B cell (primary cell): ENCODE measurements around the gene SERPINE3. TPM values are rescaled to one million over a fixed set of nuclear protein-coding genes. Genes with fewer than 3 reads are reported as not detected.
A peak's percentile ranks its signal among the peaks of the same experiment; 100 is the strongest.

ENCODE experiments used
- ATAC-seq: fragments of 200-7000 bp; cut with Tn5 transposase; one replicate; pipeline ENCODE4 v1.10.0; 2021; ENCODE audit warnings: low read depth, mild to moderate bottlenecking, moderate number of reproducible peaks, moderate library complexity
- CTCF ChIA-PET: fragments of 350-600 bp; sonication (Branson Sonifier 250); formaldehyde crosslinking; loops from one replicate; lab custom pipeline; 2021; ENCODE audit warnings: antibody characterized with exemption, inconsistent platforms; lab: Charles Lee
- POLR2A ChIA-PET: fragments of 350-600 bp; sonication (Branson Sonifier 250); formaldehyde crosslinking; loops from one replicate; lab custom pipeline; 2021; ENCODE audit warnings: antibody characterized with exemption; lab: Charles Lee
- DNase-seq: peaks from one replicate; pipeline ENCODE4 v3.0.0; 2013
- H2AFZ ChIP-seq: 2 replicates; pipeline ENCODE4 v1.6.1; 2012; ENCODE audit warnings: mild to moderate bottlenecking, low read depth, low read length; ENCODE audit not compliant: insufficient read depth, poor library complexity, severe bottlenecking
- H3K27ac ChIP-seq, 2 donors: 1 replicate in 1 of 2; 2 replicates in 1 of 2; pipeline ENCODE4 v1.5.1; 2012 to 2013; ENCODE audit warnings: low read length in 2 of 2, mild to moderate bottlenecking in 2 of 2, moderate library complexity in 1 of 2
- H3K27me3 ChIP-seq, 4 experiments: fragments of 200-600 bp in 1 of 4; sonication (generic) in 1 of 4; replicated peaks in 1 of 4; 1 replicate in 2 of 4; 2 replicates in 2 of 4; pipeline versions ENCODE4 v1.6.1 to v1.7.0; 2013 to 2016; ENCODE audit warnings: low read length in 3 of 4, mild to moderate bottlenecking in 2 of 4, mixed read lengths in 1 of 4, moderate library complexity in 1 of 4; ENCODE audit not compliant: insufficient read depth in 4 of 4, control insufficient read depth in 3 of 4; ENCODE audit errors: control extremely low read depth in 1 of 4
- H3K36me3 ChIP-seq, 2 experiments: replicated peaks in 1 of 2; 1 replicate in 1 of 2; 2 replicates in 1 of 2; pipeline versions ENCODE4 v1.6.1 to v1.7.1; 2013; ENCODE audit warnings: low read length in 1 of 2; ENCODE audit not compliant: insufficient read depth in 2 of 2, control insufficient read depth in 1 of 2; ENCODE audit errors: control extremely low read depth in 1 of 2, extremely low read depth in 1 of 2
- H3K4me1 ChIP-seq, 2 donors: fragments of 200-600 bp in 1 of 2; sonication (generic) in 1 of 2; 1 replicate in 1 of 2; 2 replicates in 1 of 2; pipeline versions ENCODE4 v1.5.1 to v1.6.1; 2013 to 2017; ENCODE audit warnings: low read length in 2 of 2; ENCODE audit not compliant: control insufficient read depth in 2 of 2, insufficient read depth in 2 of 2
- H3K4me2 ChIP-seq: replicated peaks from 2 replicates; pipeline ENCODE3; 2012; ENCODE audit warnings: mild to moderate bottlenecking, low read depth, low read length; ENCODE audit not compliant: poor library complexity, severe bottlenecking
- H3K4me3 ChIP-seq, 5 experiments: fragments of 200-600 bp in 1 of 5; sonication (generic) in 1 of 5; 1 replicate in 3 of 5; 2 replicates in 2 of 5; pipeline versions ENCODE4 v1.5.1 to v1.7.0; 2011 to 2016; ENCODE audit warnings: low read length in 4 of 5, mild to moderate bottlenecking in 4 of 5, low read depth in 2 of 5, control low read depth in 1 of 5, moderate library complexity in 1 of 5; ENCODE audit not compliant: insufficient read depth in 1 of 5; ENCODE audit errors: control extremely low read depth in 1 of 5, extremely low read depth in 1 of 5
- H3K79me2 ChIP-seq: fragments of 200-600 bp; sonication (generic); one replicate; pipeline ENCODE4 v1.6.0; 2016; ENCODE audit warnings: low read length; ENCODE audit not compliant: control insufficient read depth, insufficient read depth
- H3K9ac ChIP-seq: fragments of 200-600 bp; sonication (generic); 2 replicates; pipeline ENCODE4 v1.6.1; 2017; ENCODE audit warnings: mild to moderate bottlenecking, low read length, moderate library complexity
- H3K9me3 ChIP-seq, 3 donors: one replicate each; pipeline versions ENCODE4 v1.6.1 to v1.7.1; 2013; ENCODE audit warnings: low read length in 2 of 3; ENCODE audit not compliant: control insufficient read depth in 2 of 3, insufficient read depth in 1 of 3; ENCODE audit errors: control extremely low read depth in 1 of 3
- H4K20me1 ChIP-seq: 2 replicates; pipeline ENCODE4 v1.6.0; 2012; ENCODE audit warnings: mild to moderate bottlenecking, low read length; ENCODE audit not compliant: insufficient read depth, control insufficient read depth, poor library complexity, severe bottlenecking
- H3K27ac Mint-ChIP-seq: one replicate; pipeline ENCODE4 v1.8.0; 2021; ENCODE audit warnings: mixed read lengths
- H3K27me3 Mint-ChIP-seq: one replicate; pipeline ENCODE4 v1.8.0; 2021; ENCODE audit warnings: mixed read lengths
- H3K4me1 Mint-ChIP-seq: one replicate; pipeline ENCODE4 v1.8.0; 2021; ENCODE audit warnings: mixed read lengths
- H3K4me3 Mint-ChIP-seq: one replicate; pipeline ENCODE4 v1.8.0; 2021; ENCODE audit warnings: mixed read lengths
- H3K9me3 Mint-ChIP-seq: one replicate; pipeline ENCODE4 v1.8.0; 2022; ENCODE audit warnings: mixed read lengths; ENCODE audit not compliant: insufficient read depth
- EZH2 ChIP-seq: IDR thresholded peaks from 2 replicates; pipeline ENCODE4 v1.6.1; 2012; ENCODE audit warnings: borderline replicate concordance, low read depth, mild to moderate bottlenecking, moderate library complexity, low read length; ENCODE audit not compliant: insufficient read depth, poor library complexity, severe bottlenecking
- WGBS: methylation state at CpG from one replicate; pipeline ENCODE4 v1.1.5; 2013; ENCODE audit warnings: missing lambda C conversion rate; ENCODE audit not compliant: insufficient coverage; 5-methylcytosine and 5-hydroxymethylcytosine counted together
- intact Hi-C: fragments of 100-400 bp; cut with micrococcal nuclease; formaldehyde crosslinking; loops from one replicate; pipeline ENCODE4 v1.10.0; 2022
- polyA plus RNA-seq: library from polyadenylated mRNA; depleted of rRNA; stranded (reverse); fragments of >200 nt; gene quantifications from 2 replicates; pipeline ENCODE4 v1.2.3, GENCODE V29; 2012
- total RNA-seq, 2 donors: library from RNA; stranded (reverse); fragments of 120-200 nt in 1 of 2; gene quantifications; 1 replicate in 1 of 2; 2 replicates in 1 of 2; pipeline versions ENCODE4 v1.2.3 to v1.2.4, GENCODE V29; 2013 to 2022
- TF ChIP-seq, protein P1 (sequence below): fragments of 200-600 bp; IDR thresholded peaks from one replicate; pipeline ENCODE4 v1.8.0; 2022; ENCODE audit warnings: antibody characterized with exemption, mild to moderate bottlenecking

Gene SERPINE3
- total and polyA plus RNA-seq, 2 donors (not counting 1 experiment from before 2014, with no cell fraction given): not detected

DNA sequence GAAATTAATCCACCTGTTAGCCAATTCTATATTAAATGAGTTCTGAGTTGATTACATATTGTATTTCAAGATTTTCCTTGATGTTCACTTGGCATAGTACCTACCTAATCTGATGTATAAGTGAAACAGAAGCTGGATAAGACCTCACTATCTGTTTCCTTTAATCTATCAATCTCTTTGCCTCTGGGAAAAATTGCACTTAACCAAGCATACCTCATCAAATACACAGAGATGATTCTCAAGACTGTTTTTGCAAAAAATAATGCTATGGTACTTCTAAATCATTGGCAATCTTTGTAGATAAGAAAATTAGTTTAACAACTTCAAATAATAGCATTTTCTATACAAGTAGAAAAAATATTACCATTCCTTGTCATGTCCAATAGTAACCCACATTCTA is 55.2 kb downstream of the SERPINE3 start:
- no peaks in the 10 kb centered on the region for H3K9me3 ChIP-seq
- no peaks in the 10 kb centered on the region for H3K27me3 ChIP-seq
- no peak overlapping the region for H3K27ac Mint-ChIP-seq
- intact Hi-C loops: no loop called here
- peaks cover 0 to 11% of the 10 kb centered on the region in 2 donors for H3K4me1 ChIP-seq
- CTCF ChIA-PET: no interaction called here
- H3K4me3 ChIP-seq: no peak overlapping the region
- peaks cover 3 to 8% of the 10 kb centered on the region in 2 experiments for H3K36me3 ChIP-seq
- ATAC-seq (no peak), DNase-seq (no peak)
- H3K4me2 ChIP-seq: no peak overlapping the region
- no peak overlapping the region for H2AFZ ChIP-seq
- peaks cover 53% of the 10 kb centered on the region for H3K79me2 ChIP-seq
- TF ChIP-seq EZH2: no peak
- TF ChIP-seq, protein P1, sequence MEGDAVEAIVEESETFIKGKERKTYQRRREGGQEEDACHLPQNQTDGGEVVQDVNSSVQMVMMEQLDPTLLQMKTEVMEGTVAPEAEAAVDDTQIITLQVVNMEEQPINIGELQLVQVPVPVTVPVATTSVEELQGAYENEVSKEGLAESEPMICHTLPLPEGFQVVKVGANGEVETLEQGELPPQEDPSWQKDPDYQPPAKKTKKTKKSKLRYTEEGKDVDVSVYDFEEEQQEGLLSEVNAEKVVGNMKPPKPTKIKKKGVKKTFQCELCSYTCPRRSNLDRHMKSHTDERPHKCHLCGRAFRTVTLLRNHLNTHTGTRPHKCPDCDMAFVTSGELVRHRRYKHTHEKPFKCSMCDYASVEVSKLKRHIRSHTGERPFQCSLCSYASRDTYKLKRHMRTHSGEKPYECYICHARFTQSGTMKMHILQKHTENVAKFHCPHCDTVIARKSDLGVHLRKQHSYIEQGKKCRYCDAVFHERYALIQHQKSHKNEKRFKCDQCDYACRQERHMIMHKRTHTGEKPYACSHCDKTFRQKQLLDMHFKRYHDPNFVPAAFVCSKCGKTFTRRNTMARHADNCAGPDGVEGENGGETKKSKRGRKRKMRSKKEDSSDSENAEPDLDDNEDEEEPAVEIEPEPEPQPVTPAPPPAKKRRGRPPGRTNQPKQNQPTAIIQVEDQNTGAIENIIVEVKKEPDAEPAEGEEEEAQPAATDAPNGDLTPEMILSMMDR: no peak
- H3K27me3 Mint-ChIP-seq: no peaks in the 10 kb centered on the region
- peaks cover 27% of the 10 kb centered on the region for H4K20me1 ChIP-seq
- H3K4me1 Mint-ChIP-seq: peaks cover 24% of the 10 kb centered on the region
- POLR2A ChIA-PET: no interaction called here
- no peaks in the 10 kb centered on the region for H3K9me3 Mint-ChIP-seq
- H3K9ac ChIP-seq: no peak overlapping the region
- no peak overlapping the region for H3K27ac ChIP-seq
- no peak overlapping the region for H3K4me3 Mint-ChIP-seq

DNA sequence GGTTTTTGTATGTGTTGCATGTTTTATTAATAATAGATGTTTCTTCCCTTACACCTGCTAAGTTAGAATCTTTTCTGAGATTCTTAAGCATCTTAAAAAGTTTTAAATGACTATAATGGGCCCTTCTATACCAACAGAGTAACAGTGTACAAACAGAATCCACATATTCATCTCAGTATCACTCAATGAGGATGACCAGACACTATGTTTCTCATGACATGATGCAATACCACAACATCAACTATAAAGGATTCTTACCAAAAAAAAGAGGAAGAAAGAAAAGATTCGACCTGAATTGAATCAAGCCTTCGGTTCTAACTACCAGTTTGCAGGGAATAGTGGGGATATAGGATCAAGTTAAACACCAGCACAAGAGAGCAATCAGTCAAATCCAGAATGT is 56.9 kb downstream of the SERPINE3 start:
- Histone ChIP-seq H3K9me3 (no peaks in the 10 kb centered on the region), H3K9ac (no peak overlapping the region), H3K27me3 (no peaks in the 10 kb centered on the region), H3K27ac (peak overlapping the region in 1 of 2 donors; percentile 9), H3K4me2 (no peak overlapping the region), H2AFZ (no peak overlapping the region), H3K4me3 (no peak overlapping the region), H4K20me1 (peaks cover 29% of the 10 kb centered on the region), H3K79me2 (peaks cover 68% of the 10 kb centered on the region), H3K36me3 (peaks cover 3 to 7% of the 10 kb centered on the region in 2 experiments), H3K4me1 (peaks cover 0 to 11% of the 10 kb centered on the region in 2 donors)
- Mint-ChIP-seq H3K4me3 (no peak overlapping the region), H3K27ac (peak overlapping the region; percentile 1), H3K27me3 (no peaks in the 10 kb centered on the region), H3K9me3 (no peaks in the 10 kb centered on the region), H3K4me1 (peaks cover 29% of the 10 kb centered on the region)
- DNase-seq (peak; percentile 17), ATAC-seq (no peak)
- ChIA-PET POLR2A (no interaction called here), CTCF (no interaction called here)
- no peak for TF ChIP-seq EZH2
- TF ChIP-seq, protein P1: no peak
- WGBS: 17% methylated on average over 1 of the region's 2 CpGs
- intact Hi-C loops: no loop called here
